Spleen (tissue), 11 donors: Measurements from ENCODE around the gene GABBR1. TPM values are rescaled to one million over a fixed set of nuclear protein-coding genes. Genes with fewer than 3 reads are reported as not detected.
A peak's percentile ranks its signal among the peaks of the same experiment; 100 is the strongest.

Source experiments
- DNase-seq: peaks from one replicate; pipeline ENCODE4 v3.0.0-alpha.2; 2020
- H3K27ac ChIP-seq, 8 donors: fragments of 200-600 bp; sonication (generic) in 7 of 8; 1 replicate in 4 of 8; 2 replicates in 4 of 8; pipeline versions ENCODE4 v1.5.0 to v1.8.0; 2016 to 2021; ENCODE audit warnings: inconsistent platforms in 4 of 8, mild to moderate bottlenecking in 4 of 8, moderate library complexity in 1 of 8
- H3K27me3 ChIP-seq, 7 donors: fragments of 200-600 bp; sonication (generic) in 6 of 7; replicated peaks in 1 of 7; 1 replicate in 4 of 7; 2 replicates in 3 of 7; pipeline versions ENCODE4 v1.5.0 to v1.8.0; 2016 to 2021; ENCODE audit warnings: inconsistent platforms in 3 of 7, mild to moderate bottlenecking in 1 of 7
- H3K36me3 ChIP-seq, 6 donors: fragments of 200-600 bp; sonication (generic) in 5 of 6; 1 replicate in 4 of 6; 2 replicates in 2 of 6; pipeline versions ENCODE4 v1.5.0 to v1.8.0; 2016 to 2021; ENCODE audit warnings: inconsistent platforms in 2 of 6
- H3K4me1 ChIP-seq, 6 donors: fragments of 200-600 bp; sonication (generic) in 5 of 6; 1 replicate in 3 of 6; 2 replicates in 3 of 6; pipeline versions ENCODE4 v1.5.0 to v1.8.0; 2016 to 2021; ENCODE audit warnings: inconsistent platforms in 3 of 6
- H3K4me3 ChIP-seq, 8 donors: fragments of 200-600 bp; sonication (generic) in 7 of 8; 1 replicate in 4 of 8; 2 replicates in 4 of 8; pipeline versions ENCODE4 v1.5.0 to v1.8.0; 2016 to 2021; ENCODE audit warnings: inconsistent platforms in 4 of 8, mild to moderate bottlenecking in 4 of 8, moderate library complexity in 2 of 8
- H3K9me3 ChIP-seq, 8 donors: fragments of 200-600 bp; sonication (generic) in 7 of 8; 1 replicate in 4 of 8; 2 replicates in 4 of 8; pipeline versions ENCODE4 v1.5.0 to v1.8.0; 2016 to 2021; ENCODE audit warnings: inconsistent platforms in 4 of 8
- CTCF ChIP-seq, 11 experiments: fragments of 200-600 bp in 7 of 11; fragments of 450-650 bp in 4 of 11; sonication (generic) in 4 of 11; IDR thresholded peaks in 8 of 11; conservative IDR thresholded peaks in 3 of 11; 1 replicate in 7 of 11; 2 replicates in 4 of 11; pipeline versions ENCODE4 v1.4.0 to v1.8.0; 2016 to 2021; ENCODE audit warnings: antibody characterized with exemption in 11 of 11, inconsistent platforms in 4 of 11, mild to moderate bottlenecking in 1 of 11
- POLR2A ChIP-seq, 3 donors: fragments of 450-650 bp; IDR thresholded peaks; one replicate each; pipeline ENCODE4 v1.5.1; 2017; ENCODE audit warnings: antibody characterized with exemption in 3 of 3, mild to moderate bottlenecking in 1 of 3
- POLR2AphosphoS5 ChIP-seq, 3 donors: sonication (generic); formaldehyde crosslinking; IDR thresholded peaks; one replicate each; pipeline ENCODE4 v1.5.1; 2017; ENCODE audit warnings: antibody characterized with exemption in 3 of 3
- WGBS, 5 donors: extraction: QIAGEN DNeasy Blood & Tissue Kit in 3 of 5; methylation state at CpG; one replicate each; pipeline versions ENCODE4 v1.1.5 to v1.1.7; 2013 to 2018; 5-methylcytosine and 5-hydroxymethylcytosine counted together
- intact Hi-C: fragments of 100-400 bp; cut with DNase I; formaldehyde crosslinking; loops from one replicate; pipeline ENCODE4 v1.15.0; 2023; ENCODE audit warnings: low total_unique reads
- polyA plus RNA-seq, 3 donors: library from polyadenylated mRNA; stranded (reverse); fragments of 200-250 nt; gene quantifications; one replicate each; pipeline ENCODE4 v1.2.1, GENCODE V29; 2013
- total RNA-seq, 7 donors: library from RNA; depleted of rRNA in 3 of 7; stranded (reverse); fragments of >200 nt in 3 of 7; fragmentation: NEBNext Ultra II Directional in 4 of 7; extraction: Animal tissue kit (Norgen Biotek cat#: 25700) in 4 of 7; gene quantifications; one replicate each; pipeline versions ENCODE4 v1.1.0 to v1.2.1, GENCODE V29; 2016 to 2021
- donor health status: healthy with polysubstance abuse.
- donor health status: DM: no; HTN: no; CAD: no; lungs with moderate emphysema.
- donor health status: DM: no; HTN: no; CAD: no.
- donor health status: Bipolar disorder and iron deficiency.
- donor health status: healthy.
- donor health status: DM: no; HTN: no; CAD: no.
- donor health status: DM: yes; HTN: yes; CAD: no.

Gene GABBR1
- total and polyA plus RNA-seq, 10 donors = 13.8 to 122 (median 62.4) TPM

DNA sequence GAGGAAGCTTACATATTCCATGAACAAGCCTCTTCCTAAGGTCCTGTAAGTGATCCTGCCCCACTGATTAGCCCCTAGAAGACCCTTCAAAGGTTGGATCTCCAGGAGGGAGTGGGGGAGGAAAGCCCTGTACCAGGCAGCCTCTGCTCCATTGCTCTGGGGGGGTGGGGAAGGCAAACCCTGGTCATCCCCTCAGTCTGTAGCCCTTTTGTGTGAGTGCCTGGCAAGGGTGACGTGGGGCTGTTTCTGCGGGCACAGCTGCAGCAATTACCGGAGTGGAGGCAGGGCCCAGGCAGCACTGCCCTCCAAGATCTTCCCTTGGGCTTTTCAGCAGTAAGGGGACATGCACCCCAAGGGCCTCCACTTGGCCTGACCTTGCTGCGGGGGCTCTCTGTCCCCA lies 23.8 kb upstream of the GABBR1 start, which contains the start of gene MOG:
MOG (plus strand) TSS at position 295 of the 400 bp plus-strand sequence. CDS start 118 bp downstream, outside the sequence.
- 81 to 93% (median 88%) methylated on average over 3 to 4 of the region's 4 CpGs for WGBS, 5 donors
- no peak for TF ChIP-seq POLR2AphosphoS5 (IDR thresholded peaks at IDR 0.05)
- TF ChIP-seq POLR2A (IDR thresholded peaks at IDR 0.05) = no peak
- no peak for TF ChIP-seq CTCF (IDR thresholded peaks at IDR 0.05 in 8 of 11, conservative IDR thresholded peaks at IDR 0.05 in 3 of 11)
- Histone ChIP-seq H3K9me3 (no peaks in the 10 kb centered on the region), H3K36me3 (no peaks in the 10 kb centered on the region), H3K4me3 (no peak within 1 kb of the TSS), H3K4me1 (peaks cover 0 to 8% (median 6%) of the 10 kb centered on the region in 6 donors), H3K27ac (no peak within 1 kb of the TSS), H3K27me3 (peaks cover 0 to 54% (median 0%) of the 10 kb centered on the region in 7 donors)
- intact Hi-C loops = no loop called here
- DNase-seq = no peak

DNA sequence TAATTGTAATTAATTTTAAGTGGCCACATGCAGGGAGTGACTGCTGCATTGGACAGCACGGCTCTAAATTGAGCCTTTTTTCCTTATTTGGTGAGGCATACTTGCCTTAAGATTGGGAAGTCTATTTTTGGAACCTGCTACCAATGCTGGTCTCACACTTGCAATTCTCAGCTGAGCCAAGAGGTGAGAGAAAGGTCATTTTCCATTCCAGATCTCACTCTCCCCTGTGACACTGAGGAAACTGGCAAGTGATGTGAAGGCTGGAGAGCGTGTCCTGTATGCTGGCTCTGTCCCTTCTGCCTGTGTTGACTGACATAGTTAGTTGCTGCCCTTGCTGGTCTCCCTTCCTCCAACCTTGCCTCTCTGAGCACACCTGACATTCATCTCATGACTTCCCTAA lies 23.2 kb upstream of the GABBR1 start:
- intact Hi-C loops = no loop called here
- no peak overlapping the region for H3K27ac ChIP-seq
- H3K36me3 ChIP-seq = no peaks in the 10 kb centered on the region
- H3K27me3 ChIP-seq = peaks cover 0 to 48% (median 0%) of the 10 kb centered on the region in 7 donors
- no peak for DNase-seq
- no peaks in the 10 kb centered on the region for H3K9me3 ChIP-seq
- TF ChIP-seq POLR2A (IDR thresholded peaks at IDR 0.05) = no peak
- no peak for TF ChIP-seq POLR2AphosphoS5 (IDR thresholded peaks at IDR 0.05)
- no peak for TF ChIP-seq CTCF (IDR thresholded peaks at IDR 0.05 in 8 of 11, conservative IDR thresholded peaks at IDR 0.05 in 3 of 11)
- 37 to 57% (median 48%) methylated on average over 2 of the region's 2 CpGs for WGBS, 5 donors
- H3K4me3 ChIP-seq = no peak overlapping the region
- H3K4me1 ChIP-seq = peaks cover 0 to 13% (median 7%) of the 10 kb centered on the region in 6 donors

- H3K4me1 ChIP-seq = peaks cover 0 to 13% (median 7%) of the 10 kb centered on the region in 6 donors
- 77 to 84% (median 81%) methylated on average over 6 of the region's 6 CpGs for WGBS, 5 donors
- no peaks in the 10 kb centered on the region for H3K9me3 ChIP-seq
- no peak overlapping the region for H3K27ac ChIP-seq
- H3K36me3 ChIP-seq = no peaks in the 10 kb centered on the region
- no peak overlapping the region for H3K4me3 ChIP-seq
- no peak for DNase-seq
- intact Hi-C loops = no loop called here
- TF ChIP-seq POLR2A (IDR thresholded peaks at IDR 0.05) (no peak), CTCF (IDR thresholded peaks at IDR 0.05 in 8 of 11, conservative IDR thresholded peaks at IDR 0.05 in 3 of 11) (no peak), POLR2AphosphoS5 (IDR thresholded peaks at IDR 0.05) (no peak)
- H3K27me3 ChIP-seq = peaks cover 0 to 43% (median 0%) of the 10 kb centered on the region in 7 donors
Measured at GRCh38 chr6:29655658-29656057, 22.7 kb upstream of the GABBR1 start.

GRCh38 chr6:29653452-29654038 lies 20.6 kb upstream of the GABBR1 start:
- intact Hi-C loops = no loop called here
- peaks cover 0 to 25% (median 0%) of the 10 kb centered on the region in 7 donors for H3K27me3 ChIP-seq
- H3K36me3 ChIP-seq = no peaks in the 10 kb centered on the region
- no peaks in the 10 kb centered on the region for H3K9me3 ChIP-seq
- TF ChIP-seq CTCF (IDR thresholded peaks at IDR 0.05 in 8 of 11, conservative IDR thresholded peaks at IDR 0.05 in 3 of 11) (peak in 9 of 11 experiments; percentile 49 to 79 (median 69)), POLR2AphosphoS5 (IDR thresholded peaks at IDR 0.05) (no peak)
- DNase-seq = no peak
- 12% methylated on average over 8 of the region's 8 CpGs for WGBS, 5 donors
- peaks cover 4 to 34% (median 19%) of the 10 kb centered on the region in 6 donors for H3K4me1 ChIP-seq
- H3K4me3 ChIP-seq = no peak overlapping the region
- H3K27ac ChIP-seq = no peak overlapping the region
